ENCODE data around the gene AKAP6.

Gene AKAP6

DNA sequence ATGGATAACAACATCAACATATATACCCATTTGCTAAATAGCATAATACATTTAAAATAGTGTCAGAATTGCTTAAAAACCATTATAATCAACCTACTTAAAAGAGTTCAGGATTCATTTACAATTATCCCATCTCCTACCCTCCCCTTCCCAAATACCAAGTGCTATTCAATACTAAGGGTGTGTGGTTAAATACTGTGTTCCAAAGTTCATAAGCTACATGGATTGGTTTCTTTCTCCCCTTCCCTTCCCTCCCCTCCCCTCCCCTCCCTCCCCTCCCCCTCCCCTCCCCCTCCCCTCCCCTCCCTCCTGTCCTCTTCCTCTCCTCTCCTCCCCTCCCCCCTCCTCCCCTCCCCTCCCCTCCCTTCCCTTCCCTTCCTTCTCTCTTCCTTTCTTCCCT lies 512.6 kb downstream of the AKAP6 start:
- Histone ChIP-seq H3K9ac (ENCODE audit: low read length) (no peak overlapping the region), H3K27me3 (replicated peaks; ENCODE audit: control insufficient read depth, insufficient read depth, low read length) (no peaks in the 10 kb centered on the region), H3K4me1 (ENCODE audit: control insufficient read depth, insufficient read depth, low read length) (no peaks in the 10 kb centered on the region), H3K9me3 (ENCODE audit: control insufficient read depth, low read length) (no peaks in the 10 kb centered on the region), H3K36me3 (ENCODE audit: control insufficient read depth, insufficient read depth, low read length, severe bottlenecking) (no peaks in the 10 kb centered on the region), H3K4me3 (ENCODE audit: low read length) (no peak overlapping the region)
- DNase-seq (ENCODE audit: low read depth): no peak

GRCh38 chr14:32846821-32847365 lies 517.8 kb downstream of the AKAP6 start:
- Histone ChIP-seq H3K36me3 (ENCODE audit: control insufficient read depth, insufficient read depth, low read length, severe bottlenecking) (no peaks in the 10 kb centered on the region), H3K9ac (ENCODE audit: low read length) (no peak overlapping the region), H3K4me1 (ENCODE audit: control insufficient read depth, insufficient read depth, low read length) (no peaks in the 10 kb centered on the region), H3K9me3 (ENCODE audit: control insufficient read depth, low read length) (no peaks in the 10 kb centered on the region), H3K4me3 (ENCODE audit: low read length) (no peak overlapping the region), H3K27me3 (replicated peaks; ENCODE audit: control insufficient read depth, insufficient read depth, low read length) (no peaks in the 10 kb centered on the region)
- DNase-seq (ENCODE audit: low read depth): peak; percentile 9

DNA sequence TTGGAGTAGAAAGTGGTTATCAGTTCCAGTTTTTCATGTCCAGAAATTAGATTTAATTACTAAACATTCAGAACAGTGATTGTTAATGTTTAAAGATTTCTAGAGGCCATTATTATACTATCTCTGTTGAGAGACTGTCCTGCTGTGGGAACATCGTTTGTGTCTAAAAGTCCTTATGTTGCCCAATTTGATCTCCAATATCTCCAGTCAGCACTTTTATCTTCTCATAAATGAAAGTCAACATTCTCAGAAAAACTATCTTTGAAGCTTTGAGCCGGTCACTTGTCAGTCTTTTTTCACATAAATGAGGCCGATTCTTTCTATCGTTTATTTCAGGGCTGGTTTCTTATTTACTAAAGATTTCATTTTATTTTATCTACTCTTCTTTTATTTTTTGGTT lies 518.8 kb downstream of the AKAP6 start:
- H3K9me3 ChIP-seq (ENCODE audit: control insufficient read depth, low read length): no peaks in the 10 kb centered on the region
- no peak overlapping the region for H3K4me3 ChIP-seq (ENCODE audit: low read length)
- no peaks in the 10 kb centered on the region for H3K27me3 ChIP-seq (replicated peaks; ENCODE audit: control insufficient read depth, insufficient read depth, low read length)
- no peaks in the 10 kb centered on the region for H3K4me1 ChIP-seq (ENCODE audit: control insufficient read depth, insufficient read depth, low read length)
- DNase-seq (ENCODE audit: low read depth): no peak
- no peak overlapping the region for H3K9ac ChIP-seq (ENCODE audit: low read length)
- no peaks in the 10 kb centered on the region for H3K36me3 ChIP-seq (ENCODE audit: control insufficient read depth, insufficient read depth, low read length, severe bottlenecking)

DNA sequence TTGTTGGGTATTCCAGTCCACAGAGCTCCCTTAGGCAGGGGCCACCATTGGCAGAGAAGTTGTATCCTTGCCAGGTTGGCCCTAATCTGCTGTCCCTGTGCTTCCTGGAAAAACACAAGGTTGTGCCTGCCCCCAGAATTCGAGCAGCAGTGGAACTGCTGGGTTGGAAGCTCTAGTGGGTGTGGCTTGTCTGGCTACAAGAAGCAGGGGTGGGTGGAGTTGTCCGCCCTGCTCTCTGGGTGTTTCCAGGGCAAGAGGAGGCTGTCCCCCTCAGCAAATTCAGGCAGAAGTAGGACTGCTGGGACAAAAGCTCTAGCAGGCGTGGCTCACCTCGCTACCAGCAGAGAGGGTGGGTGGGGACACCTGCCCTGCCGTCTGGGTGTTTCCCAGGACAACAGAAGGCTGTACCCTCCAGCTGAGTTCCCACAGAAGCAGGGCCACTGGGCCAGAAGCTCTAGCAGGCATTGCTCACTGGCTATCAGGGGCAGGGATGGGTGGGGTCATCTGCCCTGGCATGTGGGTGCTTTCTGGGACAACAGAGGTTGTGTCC lies 536.8 kb downstream of the AKAP6 start:
- H3K27me3 ChIP-seq (replicated peaks; ENCODE audit: control insufficient read depth, insufficient read depth, low read length): no peaks in the 10 kb centered on the region
- H3K9me3 ChIP-seq (ENCODE audit: control insufficient read depth, low read length): no peaks in the 10 kb centered on the region
- no peaks in the 10 kb centered on the region for H3K4me1 ChIP-seq (ENCODE audit: control insufficient read depth, insufficient read depth, low read length)
- no peaks in the 10 kb centered on the region for H3K36me3 ChIP-seq (ENCODE audit: control insufficient read depth, insufficient read depth, low read length, severe bottlenecking)
- no peak overlapping the region for H3K4me3 ChIP-seq (ENCODE audit: low read length)
- no peak overlapping the region for H3K9ac ChIP-seq (ENCODE audit: low read length)
- no peak for DNase-seq (ENCODE audit: low read depth)

DNA sequence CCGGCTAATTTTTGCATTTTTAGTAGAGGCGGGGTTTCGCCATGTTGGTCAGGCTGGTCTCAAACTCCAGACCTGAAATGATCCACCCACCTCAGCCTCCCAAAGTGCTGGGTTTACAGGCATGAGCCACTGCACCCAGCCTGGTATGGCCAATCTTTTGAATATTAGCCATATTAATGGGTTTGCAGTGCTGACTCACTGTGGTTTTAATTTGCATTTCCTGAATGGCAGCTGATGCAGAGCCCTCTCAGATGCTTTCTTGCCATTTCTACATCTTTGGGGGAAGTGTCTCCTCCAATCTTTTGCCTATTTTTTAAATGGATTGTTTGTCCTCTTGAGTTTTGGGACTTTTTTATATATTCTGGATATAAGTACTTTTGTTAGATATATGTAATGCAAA lies 554.1 kb downstream of the AKAP6 start:
- Histone ChIP-seq H3K4me1 (ENCODE audit: control insufficient read depth, insufficient read depth, low read length) (no peaks in the 10 kb centered on the region), H3K36me3 (ENCODE audit: control insufficient read depth, insufficient read depth, low read length, severe bottlenecking) (no peaks in the 10 kb centered on the region), H3K27me3 (replicated peaks; ENCODE audit: control insufficient read depth, insufficient read depth, low read length) (no peaks in the 10 kb centered on the region), H3K4me3 (ENCODE audit: low read length) (no peak overlapping the region), H3K9ac (ENCODE audit: low read length) (no peak overlapping the region), H3K9me3 (ENCODE audit: control insufficient read depth, low read length) (peaks cover 5% of the 10 kb centered on the region)
- no peak for DNase-seq (ENCODE audit: low read depth)

All from adipocyte (in vitro differentiated cells).